ENCODE data around the gene SSTR1.

GRCh38 chr14:38158468-38158867 is 49.2 kb upstream of the SSTR1 start:
- TF ChIP-seq GATA2 (IDR thresholded peaks at IDR 0.05; ENCODE audit: low read depth, low read length) = no peak
- no peak for TF ChIP-seq GATA3 (IDR thresholded peaks at IDR 0.05; ENCODE audit: low read depth, low read length)

Data from SH-SY5Y (cell line).